HepG2 (cell line): ENCODE results near the gene PLD1. TPM values are rescaled to one million over a fixed set of nuclear protein-coding genes. Genes with fewer than 3 reads are reported as not detected.

ENCODE experiments used
- ETS1 ChIP-seq: sonication (generic); formaldehyde crosslinking; IDR thresholded peaks from 2 replicates; pipeline ENCODE4 v1.4.0; 2020; ENCODE audit warnings: missing genetic modification reagents
- EZH2 ChIP-seq: conservative IDR thresholded peaks from 2 replicates; pipeline ENCODE4 v1.6.1; 2012; ENCODE audit warnings: mild to moderate bottlenecking, low read depth, low read length, moderate library complexity
- HES4 ChIP-seq: sonication (generic); formaldehyde crosslinking; IDR thresholded peaks from 2 replicates; pipeline ENCODE4 v1.9.0; 2021; ENCODE audit warnings: mild to moderate bottlenecking, missing genetic modification reagents, borderline replicate concordance
- ISL2 ChIP-seq: sonication (generic); formaldehyde crosslinking; IDR thresholded peaks from 2 replicates; pipeline ENCODE4 v1.5.0; 2020; ENCODE audit warnings: missing genetic modification reagents
- KLF15 ChIP-seq: sonication (generic); formaldehyde crosslinking; IDR thresholded peaks from 2 replicates; pipeline ENCODE4 v1.8.1; 2023; ENCODE audit warnings: borderline replicate concordance, mild to moderate bottlenecking, inconsistent platforms, missing genetic modification reagents, mixed read lengths
- MIER2 ChIP-seq: IDR thresholded peaks from 2 replicates; pipeline ENCODE4 v1.6.1; 2016; ENCODE audit warnings: missing biosample characterization, missing genetic modification reagents
- MIXL1 ChIP-seq: IDR thresholded peaks from 2 replicates; pipeline ENCODE4 v1.6.1; 2016
- NFE2L1 ChIP-seq: sonication (generic); formaldehyde crosslinking; IDR thresholded peaks from 2 replicates; pipeline ENCODE4 v1.4.0; 2020; ENCODE audit warnings: missing genetic modification reagents, mild to moderate bottlenecking, borderline replicate concordance
- RARG ChIP-seq: sonication (generic); formaldehyde crosslinking; IDR thresholded peaks from 2 replicates; pipeline ENCODE4 v1.4.0; 2020; ENCODE audit warnings: low read depth, mild to moderate bottlenecking, missing genetic modification reagents
- ZBTB10 ChIP-seq: sonication (generic); formaldehyde crosslinking; IDR thresholded peaks from 2 replicates; pipeline ENCODE4 v1.4.0; 2020; ENCODE audit warnings: missing genetic modification reagents, borderline replicate concordance
- ZNF180 ChIP-seq: sonication (generic); formaldehyde crosslinking; IDR thresholded peaks from 2 replicates; pipeline ENCODE4 v1.4.0; 2020; ENCODE audit warnings: low read depth, missing genetic modification reagents, borderline replicate concordance
- ZNF260 ChIP-seq: sonication (generic); formaldehyde crosslinking; IDR thresholded peaks from 2 replicates; pipeline ENCODE4 v1.4.0; 2020; ENCODE audit warnings: missing genetic modification reagents, low read depth, mild to moderate bottlenecking, borderline replicate concordance
- ZNF431 ChIP-seq: sonication (generic); formaldehyde crosslinking; IDR thresholded peaks from 2 replicates; pipeline ENCODE4 v1.9.0; 2022; ENCODE audit warnings: missing genetic modification reagents, low read depth, mild to moderate bottlenecking, borderline replicate concordance
- ZNF460 ChIP-seq: sonication (generic); formaldehyde crosslinking; IDR thresholded peaks from 2 replicates; pipeline ENCODE4 v1.5.1; 2020; ENCODE audit warnings: missing genetic modification reagents, mild to moderate bottlenecking, borderline replicate concordance
- ZNF501 ChIP-seq: sonication (generic); formaldehyde crosslinking; IDR thresholded peaks from 2 replicates; pipeline ENCODE4 v1.5.1; 2020; ENCODE audit warnings: mild to moderate bottlenecking, moderate library complexity, missing genetic modification reagents
- ZNF577 ChIP-seq: sonication (generic); formaldehyde crosslinking; IDR thresholded peaks from 2 replicates; pipeline ENCODE4 v1.4.0; 2020; ENCODE audit warnings: mild to moderate bottlenecking, low read depth, missing genetic modification reagents, borderline replicate concordance
- ZNF672 ChIP-seq: sonication (generic); formaldehyde crosslinking; IDR thresholded peaks from 2 replicates; pipeline ENCODE4 v1.8.1; 2022; ENCODE audit warnings: missing genetic modification reagents
- ZSCAN31 ChIP-seq: sonication (generic); formaldehyde crosslinking; IDR thresholded peaks from 2 replicates; pipeline ENCODE4 v1.5.0; 2020; ENCODE audit warnings: low read depth, mild to moderate bottlenecking, missing genetic modification reagents
- polyA plus RNA-seq, 8 experiments: library from polyadenylated mRNA; depleted of rRNA in 3 of 8; stranded (reverse) in 7 of 8; unstranded in 1 of 8; fragments of >200 nt; fragmentation: Illumina TruSeq in 4 of 8; extraction: Trizol in 4 of 8; gene quantifications; 2 replicates each; pipeline versions ENCODE4 v1.2.1 to v1.2.3, GENCODE V29; 2011 to 2016; ENCODE audit warnings: low read depth in 4 of 8, missing spikeins in 1 of 8, mixed read lengths in 1 of 8; ENCODE audit not compliant: insufficient read depth in 1 of 8
- total RNA-seq, 5 experiments: library from RNA; depleted of rRNA; stranded (reverse); fragments of >200 nt; fragmentation: Illumina TruSeq; extraction: Trizol; gene quantifications; 2 replicates each; pipeline ENCODE4 v1.2.3, GENCODE V29; 2016; ENCODE audit warnings: low read depth in 1 of 5
- TF ChIP-seq, protein P1 (sequence below): sonication (generic); formaldehyde crosslinking; IDR thresholded peaks from 2 replicates; pipeline ENCODE4 v1.4.0; 2020; ENCODE audit warnings: missing genetic modification reagents, mild to moderate bottlenecking, borderline replicate concordance
- TF ChIP-seq, protein P2 (sequence below): sonication (generic); formaldehyde crosslinking; IDR thresholded peaks from 2 replicates; pipeline ENCODE4 v1.4.0; 2020; ENCODE audit warnings: missing genetic modification reagents

The PLD1 gene
- total and polyA plus RNA-seq, 2 of the 13 experiments (the other 11 are each of a cell fraction or from before 2014, with no cell fraction given) = 27.1 to 59.4 TPM

DNA sequence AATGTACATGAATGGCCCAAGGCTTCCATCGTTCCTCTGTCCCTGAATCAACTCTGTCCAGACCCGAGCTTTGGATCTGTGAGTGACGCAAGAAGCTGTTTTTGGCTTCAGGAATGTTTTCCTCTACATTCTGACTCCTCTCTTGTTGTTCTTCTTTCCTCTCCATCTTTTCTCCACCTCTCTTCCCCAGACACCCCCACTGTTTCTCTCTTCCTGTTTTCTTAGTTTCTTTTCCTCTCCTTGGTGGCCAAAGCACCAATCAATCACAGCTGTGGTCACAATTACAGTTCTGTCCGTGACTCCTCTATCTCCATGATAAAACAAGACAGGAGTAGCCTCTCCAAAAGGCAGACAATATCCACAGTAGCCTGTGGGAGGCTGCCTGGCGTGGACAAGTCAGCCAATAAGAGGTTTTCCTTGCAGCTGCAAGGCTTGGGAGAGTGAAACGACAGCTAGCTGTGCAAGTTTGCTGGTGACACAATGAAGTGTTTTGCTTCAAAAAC lies 28.0 kb upstream of the PLD1 start (continued):
- TF ChIP-seq ZSCAN31 = no peak
- TF ChIP-seq ZNF501 = peak; percentile 30; the same call in 1 of the 2 replicates
- TF ChIP-seq ZNF431 = no peak
- TF ChIP-seq RARG (CRISPR knock-in tag) = no peak
- TF ChIP-seq ISL2 (CRISPR knock-in tag) = peak; percentile 53
- TF ChIP-seq ZNF180 (CRISPR knock-in tag) = no peak
- TF ChIP-seq, protein P1, sequence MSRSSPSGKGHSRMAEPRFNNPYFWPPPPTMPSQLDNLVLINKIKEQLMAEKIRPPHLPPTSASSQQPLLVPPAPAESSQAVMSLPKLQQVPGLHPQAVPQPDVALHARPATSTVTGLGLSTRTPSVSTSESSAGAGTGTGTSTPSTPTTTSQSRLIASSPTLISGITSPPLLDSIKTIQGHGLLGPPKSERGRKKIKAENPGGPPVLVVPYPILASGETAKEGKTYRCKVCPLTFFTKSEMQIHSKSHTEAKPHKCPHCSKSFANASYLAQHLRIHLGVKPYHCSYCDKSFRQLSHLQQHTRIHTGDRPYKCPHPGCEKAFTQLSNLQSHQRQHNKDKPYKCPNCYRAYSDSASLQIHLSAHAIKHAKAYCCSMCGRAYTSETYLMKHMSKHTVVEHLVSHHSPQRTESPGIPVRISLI = no peak
- TF ChIP-seq ZBTB10 (CRISPR knock-in tag) = no peak
- TF ChIP-seq ZNF672 (CRISPR knock-in tag) = no peak
- TF ChIP-seq KLF15 (CRISPR knock-in tag) = no peak
- TF ChIP-seq NFE2L1 (CRISPR knock-in tag) = no peak
- TF ChIP-seq ZNF577 (CRISPR knock-in tag) = no peak
- no peak for TF ChIP-seq MIER2 (CRISPR knock-in tag)
- no peak for TF ChIP-seq ZNF260
- 0 out of 2 replicates have a peak, but pooled peaks have one; percentile 15 for TF ChIP-seq MIXL1 (CRISPR knock-in tag)
- no peak for TF ChIP-seq ETS1
- TF ChIP-seq EZH2 = no peak
- no peak for TF ChIP-seq HES4
- TF ChIP-seq, protein P2, sequence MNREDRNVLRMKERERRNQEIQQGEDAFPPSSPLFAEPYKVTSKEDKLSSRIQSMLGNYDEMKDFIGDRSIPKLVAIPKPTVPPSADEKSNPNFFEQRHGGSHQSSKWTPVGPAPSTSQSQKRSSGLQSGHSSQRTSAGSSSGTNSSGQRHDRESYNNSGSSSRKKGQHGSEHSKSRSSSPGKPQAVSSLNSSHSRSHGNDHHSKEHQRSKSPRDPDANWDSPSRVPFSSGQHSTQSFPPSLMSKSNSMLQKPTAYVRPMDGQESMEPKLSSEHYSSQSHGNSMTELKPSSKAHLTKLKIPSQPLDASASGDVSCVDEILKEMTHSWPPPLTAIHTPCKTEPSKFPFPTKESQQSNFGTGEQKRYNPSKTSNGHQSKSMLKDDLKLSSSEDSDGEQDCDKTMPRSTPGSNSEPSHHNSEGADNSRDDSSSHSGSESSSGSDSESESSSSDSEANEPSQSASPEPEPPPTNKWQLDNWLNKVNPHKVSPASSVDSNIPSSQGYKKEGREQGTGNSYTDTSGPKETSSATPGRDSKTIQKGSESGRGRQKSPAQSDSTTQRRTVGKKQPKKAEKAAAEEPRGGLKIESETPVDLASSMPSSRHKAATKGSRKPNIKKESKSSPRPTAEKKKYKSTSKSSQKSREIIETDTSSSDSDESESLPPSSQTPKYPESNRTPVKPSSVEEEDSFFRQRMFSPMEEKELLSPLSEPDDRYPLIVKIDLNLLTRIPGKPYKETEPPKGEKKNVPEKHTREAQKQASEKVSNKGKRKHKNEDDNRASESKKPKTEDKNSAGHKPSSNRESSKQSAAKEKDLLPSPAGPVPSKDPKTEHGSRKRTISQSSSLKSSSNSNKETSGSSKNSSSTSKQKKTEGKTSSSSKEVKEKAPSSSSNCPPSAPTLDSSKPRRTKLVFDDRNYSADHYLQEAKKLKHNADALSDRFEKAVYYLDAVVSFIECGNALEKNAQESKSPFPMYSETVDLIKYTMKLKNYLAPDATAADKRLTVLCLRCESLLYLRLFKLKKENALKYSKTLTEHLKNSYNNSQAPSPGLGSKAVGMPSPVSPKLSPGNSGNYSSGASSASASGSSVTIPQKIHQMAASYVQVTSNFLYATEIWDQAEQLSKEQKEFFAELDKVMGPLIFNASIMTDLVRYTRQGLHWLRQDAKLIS (CRISPR knock-in tag) = peak; percentile 35; the same call in 1 of the 2 replicates
- TF ChIP-seq ZNF460 (CRISPR knock-in tag) = no peak
